ENCODE measurements around the gene GPHN. TPM values are rescaled to one million over a fixed set of nuclear protein-coding genes. Genes with fewer than 3 reads are reported as not detected.

GPHN gene
- total RNA-seq, 1 experiment from 2014 or later = 4.1 TPM

DNA sequence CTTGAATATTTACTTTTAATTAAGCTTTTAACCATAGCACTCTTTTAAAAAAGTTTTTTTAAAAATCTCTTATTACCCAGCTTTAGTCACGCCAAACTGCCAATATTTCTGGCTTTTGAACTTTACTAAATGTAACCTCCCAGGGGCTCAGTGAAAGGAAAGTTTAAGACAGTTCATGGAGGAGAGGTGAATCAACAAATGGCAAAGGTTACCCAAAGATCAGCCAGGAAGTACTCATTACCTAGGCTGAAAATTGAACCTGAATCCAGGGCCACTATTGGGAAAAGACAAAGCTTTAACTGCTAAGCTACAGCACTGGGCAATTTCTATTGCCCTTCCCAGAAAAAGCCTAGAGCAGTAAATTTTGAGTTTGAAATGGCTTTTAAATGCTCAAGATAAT is 282.2 kb downstream of the GPHN start:
- peaks cover 4% of the 10 kb centered on the region; the same call in 1 of the 2 replicates for H3K9me3 ChIP-seq (ENCODE audit: low read length)
- no peak overlapping the region for H3K4me2 ChIP-seq (ENCODE audit: low read depth, low read length, poor library complexity, severe bottlenecking)
- no peaks in the 10 kb centered on the region for H3K4me1 ChIP-seq (ENCODE audit: low read length)
- no peaks in the 10 kb centered on the region for H3K9me2 ChIP-seq (replicated peaks; ENCODE audit: insufficient read depth, low read length)
- DNase-seq = no peak
- no peak overlapping the region for H2AFZ ChIP-seq (ENCODE audit: low read length)
- no peaks in the 10 kb centered on the region for H3K27me3 ChIP-seq (ENCODE audit: low read length)
- H3K27ac ChIP-seq (ENCODE audit: low read length) = no peak overlapping the region
- H3K36me3 ChIP-seq (ENCODE audit: insufficient read depth, low read length) = no peaks in the 10 kb centered on the region
- H3K4me3 ChIP-seq (ENCODE audit: low read length) = no peak overlapping the region
- H4K20me1 ChIP-seq (ENCODE audit: insufficient read depth, low read depth, low read length) = no peaks in the 10 kb centered on the region
- no peaks in the 10 kb centered on the region for H3K79me2 ChIP-seq (ENCODE audit: low read length)
- no peak overlapping the region for H3K9ac ChIP-seq (ENCODE audit: low read length)

DNA sequence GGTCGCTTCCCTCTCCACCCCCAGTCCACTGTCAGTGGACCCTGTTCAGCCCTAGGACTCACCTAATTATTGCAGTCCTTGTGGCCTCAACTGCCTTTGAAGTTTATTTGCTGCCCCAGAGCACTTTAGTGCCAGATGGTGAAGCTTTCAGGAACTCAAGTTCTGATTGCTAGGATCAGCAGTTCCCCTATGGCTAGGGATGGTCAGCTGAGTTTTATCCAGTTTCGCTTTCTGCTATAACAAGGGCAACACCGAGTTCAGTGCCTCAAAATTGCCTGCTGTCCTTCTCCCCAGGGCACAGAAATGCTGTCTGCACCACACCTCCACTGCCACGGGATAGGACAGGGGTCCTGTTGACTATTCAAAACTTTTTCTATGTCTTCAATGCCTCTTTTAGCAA is 295.0 kb downstream of the GPHN start:
- Histone ChIP-seq H3K79me2 (ENCODE audit: low read length) (no peaks in the 10 kb centered on the region), H3K9me3 (ENCODE audit: low read length) (peaks cover 30% of the 10 kb centered on the region), H2AFZ (ENCODE audit: low read length) (no peak overlapping the region), H3K36me3 (ENCODE audit: insufficient read depth, low read length) (no peaks in the 10 kb centered on the region), H3K27ac (ENCODE audit: low read length) (no peak overlapping the region), H3K9ac (ENCODE audit: low read length) (no peak overlapping the region), H4K20me1 (ENCODE audit: insufficient read depth, low read depth, low read length) (no peaks in the 10 kb centered on the region), H3K4me3 (ENCODE audit: low read length) (no peak overlapping the region), H3K27me3 (ENCODE audit: low read length) (0 out of 2 replicates have a peak, but pooled peaks cover 3% of the 10 kb centered on the region), H3K4me2 (ENCODE audit: low read depth, low read length, poor library complexity, severe bottlenecking) (no peak overlapping the region), H3K9me2 (replicated peaks; ENCODE audit: insufficient read depth, low read length) (0 out of 2 replicates have a peak, but pooled peaks cover 5% of the 10 kb centered on the region), H3K4me1 (ENCODE audit: low read length) (no peaks in the 10 kb centered on the region)
- no peak for DNase-seq

GRCh38 chr14:66804141-66804540 is 296.2 kb downstream of the GPHN start:
- DNase-seq = no peak
- Histone ChIP-seq H2AFZ (ENCODE audit: low read length) (no peak overlapping the region), H3K9ac (ENCODE audit: low read length) (no peak overlapping the region), H3K9me3 (ENCODE audit: low read length) (peaks cover 30% of the 10 kb centered on the region), H3K4me1 (ENCODE audit: low read length) (no peaks in the 10 kb centered on the region), H3K9me2 (replicated peaks; ENCODE audit: insufficient read depth, low read length) (0 out of 2 replicates have a peak, but pooled peaks cover 7% of the 10 kb centered on the region), H3K4me3 (ENCODE audit: low read length) (no peak overlapping the region), H3K27ac (ENCODE audit: low read length) (no peak overlapping the region), H3K36me3 (ENCODE audit: insufficient read depth, low read length) (no peaks in the 10 kb centered on the region), H3K4me2 (ENCODE audit: low read depth, low read length, poor library complexity, severe bottlenecking) (no peak overlapping the region), H4K20me1 (ENCODE audit: insufficient read depth, low read depth, low read length) (no peaks in the 10 kb centered on the region), H3K79me2 (ENCODE audit: low read length) (no peaks in the 10 kb centered on the region), H3K27me3 (ENCODE audit: low read length) (0 out of 2 replicates have a peak, but pooled peaks cover 3% of the 10 kb centered on the region)

DNA sequence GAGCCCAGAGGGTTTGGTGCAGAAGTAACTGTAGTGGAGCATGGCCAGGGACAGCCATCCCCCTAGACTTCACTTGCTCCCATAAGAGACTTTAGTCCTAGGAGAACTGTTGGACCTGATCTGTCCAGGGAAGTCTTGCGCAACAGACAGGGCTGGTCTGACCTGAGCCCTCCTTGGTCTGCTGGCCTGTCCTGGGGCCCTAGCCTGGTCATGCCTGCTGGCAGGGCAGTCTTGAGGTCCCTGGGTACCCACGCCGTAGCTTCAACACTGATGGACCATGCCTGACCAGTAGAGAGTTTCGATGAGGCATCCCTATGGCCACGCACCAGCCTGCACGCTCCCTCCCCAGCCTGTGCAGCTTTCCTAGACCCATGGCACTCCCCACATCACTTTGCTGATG is 305.7 kb downstream of the GPHN start:
- Histone ChIP-seq H3K36me3 (ENCODE audit: insufficient read depth, low read length) (no peaks in the 10 kb centered on the region), H3K79me2 (ENCODE audit: low read length) (no peaks in the 10 kb centered on the region), H3K4me1 (ENCODE audit: low read length) (no peaks in the 10 kb centered on the region), H3K9ac (ENCODE audit: low read length) (no peak overlapping the region), H3K4me2 (ENCODE audit: low read depth, low read length, poor library complexity, severe bottlenecking) (no peak overlapping the region), H3K27ac (ENCODE audit: low read length) (no peak overlapping the region), H3K9me3 (ENCODE audit: low read length) (peaks cover 11% of the 10 kb centered on the region; the same call in 1 of the 2 replicates), H2AFZ (ENCODE audit: low read length) (no peak overlapping the region), H4K20me1 (ENCODE audit: insufficient read depth, low read depth, low read length) (no peaks in the 10 kb centered on the region), H3K9me2 (replicated peaks; ENCODE audit: insufficient read depth, low read length) (no peaks in the 10 kb centered on the region), H3K27me3 (ENCODE audit: low read length) (no peaks in the 10 kb centered on the region), H3K4me3 (ENCODE audit: low read length) (no peak overlapping the region)
- DNase-seq = no peak

- Histone ChIP-seq H3K4me1 (ENCODE audit: low read length) (no peaks in the 10 kb centered on the region), H3K9me3 (ENCODE audit: low read length) (peaks cover 11% of the 10 kb centered on the region; the same call in 1 of the 2 replicates), H3K4me2 (ENCODE audit: low read depth, low read length, poor library complexity, severe bottlenecking) (no peak overlapping the region), H3K9ac (ENCODE audit: low read length) (no peak overlapping the region), H3K79me2 (ENCODE audit: low read length) (no peaks in the 10 kb centered on the region), H3K27me3 (ENCODE audit: low read length) (no peaks in the 10 kb centered on the region), H3K9me2 (replicated peaks; ENCODE audit: insufficient read depth, low read length) (no peaks in the 10 kb centered on the region), H3K4me3 (ENCODE audit: low read length) (no peak overlapping the region), H3K36me3 (ENCODE audit: insufficient read depth, low read length) (no peaks in the 10 kb centered on the region), H2AFZ (ENCODE audit: low read length) (no peak overlapping the region), H4K20me1 (ENCODE audit: insufficient read depth, low read depth, low read length) (no peaks in the 10 kb centered on the region), H3K27ac (ENCODE audit: low read length) (no peak overlapping the region)
- DNase-seq = no peak
These were observed 307.7 kb downstream of the GPHN start for GRCh38 chr14:66815687-66816086.

GRCh38 chr14:66824251-66824650 is 316.3 kb downstream of the GPHN start:
- no peaks in the 10 kb centered on the region for H3K27me3 ChIP-seq (ENCODE audit: low read length)
- no peaks in the 10 kb centered on the region for H4K20me1 ChIP-seq (ENCODE audit: insufficient read depth, low read depth, low read length)
- no peaks in the 10 kb centered on the region for H3K9me2 ChIP-seq (replicated peaks; ENCODE audit: insufficient read depth, low read length)
- H3K4me1 ChIP-seq (ENCODE audit: low read length) = no peaks in the 10 kb centered on the region
- no peaks in the 10 kb centered on the region for H3K9me3 ChIP-seq (ENCODE audit: low read length)
- no peak overlapping the region for H3K27ac ChIP-seq (ENCODE audit: low read length)
- no peaks in the 10 kb centered on the region for H3K79me2 ChIP-seq (ENCODE audit: low read length)
- no peak overlapping the region for H3K4me2 ChIP-seq (ENCODE audit: low read depth, low read length, poor library complexity, severe bottlenecking)
- H3K4me3 ChIP-seq (ENCODE audit: low read length) = no peak overlapping the region
- no peak overlapping the region for H3K9ac ChIP-seq (ENCODE audit: low read length)
- H3K36me3 ChIP-seq (ENCODE audit: insufficient read depth, low read length) = no peaks in the 10 kb centered on the region
- DNase-seq = no peak
- no peak overlapping the region for H2AFZ ChIP-seq (ENCODE audit: low read length)

DNA sequence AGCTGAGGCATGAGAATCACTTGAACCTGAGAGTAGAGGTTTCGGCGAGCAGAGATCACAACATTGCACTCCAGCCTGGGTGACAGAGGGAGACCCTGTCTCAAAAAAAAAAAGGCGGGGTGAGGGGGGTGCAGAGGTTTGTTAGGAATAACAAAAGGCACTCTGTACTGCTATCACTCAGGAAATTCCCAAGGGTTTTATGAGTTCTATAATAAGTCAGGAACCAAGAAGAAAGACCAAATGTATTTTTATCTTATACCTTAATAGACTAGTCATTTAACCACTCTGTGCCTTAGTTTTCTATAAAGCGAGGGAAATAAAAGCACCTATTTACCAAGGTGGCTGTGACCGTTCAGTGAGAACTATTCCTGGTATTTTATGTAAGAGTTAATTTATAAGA is 319.2 kb downstream of the GPHN start:
- no peaks in the 10 kb centered on the region for H3K36me3 ChIP-seq (ENCODE audit: insufficient read depth, low read length)
- H3K79me2 ChIP-seq (ENCODE audit: low read length) = no peaks in the 10 kb centered on the region
- H3K9me3 ChIP-seq (ENCODE audit: low read length) = no peaks in the 10 kb centered on the region
- no peaks in the 10 kb centered on the region for H3K4me1 ChIP-seq (ENCODE audit: low read length)
- H3K4me2 ChIP-seq (ENCODE audit: low read depth, low read length, poor library complexity, severe bottlenecking) = no peak overlapping the region
- H2AFZ ChIP-seq (ENCODE audit: low read length) = no peak overlapping the region
- no peak overlapping the region for H3K9ac ChIP-seq (ENCODE audit: low read length)
- no peaks in the 10 kb centered on the region for H3K27me3 ChIP-seq (ENCODE audit: low read length)
- H4K20me1 ChIP-seq (ENCODE audit: insufficient read depth, low read depth, low read length) = no peaks in the 10 kb centered on the region
- no peak overlapping the region for H3K4me3 ChIP-seq (ENCODE audit: low read length)
- no peak for DNase-seq
- H3K9me2 ChIP-seq (replicated peaks; ENCODE audit: insufficient read depth, low read length) = no peaks in the 10 kb centered on the region
- H3K27ac ChIP-seq (ENCODE audit: low read length) = no peak overlapping the region

DNA sequence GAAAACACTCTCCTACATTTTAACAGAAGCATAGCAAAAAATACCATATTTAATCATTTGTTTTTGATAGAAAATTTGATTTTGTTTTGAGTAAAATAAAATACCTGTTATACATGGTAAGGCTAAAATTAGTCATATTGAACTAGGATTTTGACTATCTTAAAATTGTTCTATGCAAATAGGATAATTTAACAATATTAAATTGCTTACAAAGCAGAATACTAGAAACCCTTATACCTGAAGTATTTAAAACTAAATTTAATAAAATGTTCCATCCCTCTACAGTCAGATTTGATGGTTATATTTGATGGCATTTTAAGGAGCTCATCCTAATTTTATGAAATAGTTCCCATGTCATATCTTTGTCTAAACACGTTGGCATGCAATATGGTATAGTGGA is 323.2 kb downstream of the GPHN start:
- H3K9me3 ChIP-seq (ENCODE audit: low read length) = no peaks in the 10 kb centered on the region
- H2AFZ ChIP-seq (ENCODE audit: low read length) = no peak overlapping the region
- H3K79me2 ChIP-seq (ENCODE audit: low read length) = no peaks in the 10 kb centered on the region
- H3K4me3 ChIP-seq (ENCODE audit: low read length) = no peak overlapping the region
- no peak for DNase-seq
- H3K9me2 ChIP-seq (replicated peaks; ENCODE audit: insufficient read depth, low read length) = no peaks in the 10 kb centered on the region
- H3K36me3 ChIP-seq (ENCODE audit: insufficient read depth, low read length) = no peaks in the 10 kb centered on the region
- no peak overlapping the region for H3K27ac ChIP-seq (ENCODE audit: low read length)
- H3K27me3 ChIP-seq (ENCODE audit: low read length) = no peaks in the 10 kb centered on the region
- H3K9ac ChIP-seq (ENCODE audit: low read length) = no peak overlapping the region
- no peak overlapping the region for H3K4me2 ChIP-seq (ENCODE audit: low read depth, low read length, poor library complexity, severe bottlenecking)
- H4K20me1 ChIP-seq (ENCODE audit: insufficient read depth, low read depth, low read length) = no peaks in the 10 kb centered on the region
- no peaks in the 10 kb centered on the region for H3K4me1 ChIP-seq (ENCODE audit: low read length)

DNA sequence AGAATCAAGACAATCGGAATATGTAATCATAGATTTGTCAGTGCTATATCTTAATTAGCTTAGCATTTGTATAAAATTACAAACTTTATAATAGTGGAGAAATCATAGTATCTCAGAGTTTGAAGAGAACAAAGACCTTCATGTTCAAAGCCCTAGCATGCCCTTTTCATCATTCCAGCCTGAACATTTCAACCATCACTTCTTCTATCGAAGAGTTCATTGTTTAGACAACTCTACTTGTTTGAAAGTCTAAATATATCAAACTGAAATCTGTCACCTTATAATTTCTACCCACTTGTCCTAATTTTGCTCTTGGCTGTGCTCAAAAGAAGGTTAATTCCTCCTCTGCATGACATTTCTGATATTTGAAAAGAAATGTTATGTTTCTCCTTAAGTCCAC is 325.9 kb downstream of the GPHN start:
- H3K79me2 ChIP-seq (ENCODE audit: low read length) = no peaks in the 10 kb centered on the region
- no peak overlapping the region for H2AFZ ChIP-seq (ENCODE audit: low read length)
- H3K9me2 ChIP-seq (replicated peaks; ENCODE audit: insufficient read depth, low read length) = 0 out of 2 replicates have a peak, but pooled peaks cover 5% of the 10 kb centered on the region
- H3K9ac ChIP-seq (ENCODE audit: low read length) = no peak overlapping the region
- H3K27ac ChIP-seq (ENCODE audit: low read length) = no peak overlapping the region
- no peak for DNase-seq
- H3K4me1 ChIP-seq (ENCODE audit: low read length) = no peaks in the 10 kb centered on the region
- no peak overlapping the region for H3K4me3 ChIP-seq (ENCODE audit: low read length)
- H3K9me3 ChIP-seq (ENCODE audit: low read length) = no peaks in the 10 kb centered on the region
- H3K4me2 ChIP-seq (ENCODE audit: low read depth, low read length, poor library complexity, severe bottlenecking) = no peak overlapping the region
- H4K20me1 ChIP-seq (ENCODE audit: insufficient read depth, low read depth, low read length) = no peaks in the 10 kb centered on the region
- H3K27me3 ChIP-seq (ENCODE audit: low read length) = no peaks in the 10 kb centered on the region
- no peaks in the 10 kb centered on the region for H3K36me3 ChIP-seq (ENCODE audit: insufficient read depth, low read length)
